Germinal center (tissue), 1 donor: Measurements from ENCODE around the gene RRBP1.
"Not testable (repeated sequence)": the region's sequence is repeated elsewhere in the genome, so short reads cannot be mapped to it uniquely, and the experiment has no call there.

Source experiments
- DNase-seq: peaks from one replicate; pipeline ENCODE4 v3.0.0; 2012; ENCODE audit warnings: mixed read lengths, low spot score

Gene RRBP1

DNA sequence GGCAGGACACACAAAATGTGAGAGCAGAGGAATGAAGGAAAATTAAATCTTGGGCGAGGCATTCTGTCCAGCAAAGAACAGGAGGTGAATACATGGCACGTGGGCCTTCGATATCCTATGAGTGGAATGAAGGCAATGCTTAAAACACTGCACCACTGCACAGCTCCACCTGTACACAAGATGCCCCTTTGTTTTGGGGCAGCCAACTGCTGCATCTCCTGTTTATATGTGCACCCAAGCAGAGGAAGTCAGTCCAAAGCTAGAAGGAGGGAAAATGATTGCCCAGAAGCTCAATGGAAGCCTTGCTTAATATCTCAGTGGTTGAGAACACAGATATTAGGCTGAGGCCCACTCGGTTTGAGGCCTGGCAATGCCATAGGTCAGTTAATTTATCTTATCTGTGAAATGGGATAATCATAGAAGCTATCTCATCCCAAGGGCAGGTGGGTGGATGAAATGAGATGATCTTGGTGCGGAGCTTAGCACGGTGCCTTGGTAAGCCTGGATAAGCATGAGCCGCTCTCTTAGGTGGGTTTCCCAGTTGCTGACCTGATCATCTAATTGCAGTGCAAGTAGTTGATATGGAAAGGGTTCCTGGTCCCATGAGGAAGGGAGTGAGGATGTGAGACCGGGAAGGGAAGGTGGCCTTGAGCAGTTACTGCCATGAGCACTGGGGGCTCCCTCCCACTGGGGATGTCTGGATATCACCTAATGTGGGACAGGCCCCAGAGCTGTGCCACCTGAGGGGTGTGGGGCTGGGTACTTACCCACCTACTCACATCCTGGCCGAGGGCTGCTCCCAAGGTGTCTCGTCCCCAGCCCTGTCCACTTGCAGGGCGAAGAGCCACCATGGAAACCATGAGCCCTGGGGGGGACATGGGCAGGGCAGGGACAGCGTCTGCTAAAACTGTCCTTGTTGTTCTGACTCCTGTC is 27.6 kb upstream of the RRBP1 start:
- DNase-seq: no peak

DNA sequence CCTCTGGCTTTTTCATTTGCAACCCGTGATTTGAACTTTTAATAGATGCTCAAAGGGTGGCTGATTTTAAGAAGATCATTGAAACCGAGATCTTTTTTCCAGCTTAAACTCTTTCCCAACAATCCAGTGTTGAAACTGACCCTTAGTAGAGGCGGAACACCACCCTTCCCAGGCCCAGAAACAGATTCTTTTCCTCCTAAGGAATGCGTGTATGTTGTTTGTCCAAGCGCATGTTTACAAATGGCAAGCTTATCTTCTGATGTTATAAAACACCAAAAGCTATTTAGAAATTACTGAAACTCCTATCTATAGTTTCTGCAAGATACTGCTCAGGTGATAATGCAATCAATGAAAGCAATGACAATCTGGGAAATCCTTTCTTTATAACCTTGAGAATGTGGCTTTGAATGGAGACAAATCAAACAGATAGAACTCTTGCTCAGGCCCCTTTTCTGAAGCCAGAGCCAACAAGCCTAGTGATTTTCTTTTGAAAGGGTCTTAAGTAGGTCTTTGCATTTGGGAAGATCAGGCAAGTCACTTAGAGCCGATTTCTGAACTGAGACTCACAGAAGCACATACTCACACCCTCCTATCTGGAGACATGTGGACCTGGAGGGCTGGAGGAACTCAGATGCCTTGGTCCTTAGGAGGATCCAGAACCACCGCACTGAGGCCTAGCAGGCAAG is 26.8 kb upstream of the RRBP1 start:
- DNase-seq: no peak

- not testable (repeated sequence) for DNase-seq
Measured at GRCh38 chr20:17707951-17708350, 25.9 kb upstream of the RRBP1 start.

- no peak for DNase-seq
Measured at GRCh38 chr20:17706632-17707031, 24.6 kb upstream of the RRBP1 start.

- no peak for DNase-seq
Measured at GRCh38 chr20:17705916-17706315, 23.9 kb upstream of the RRBP1 start.

DNA sequence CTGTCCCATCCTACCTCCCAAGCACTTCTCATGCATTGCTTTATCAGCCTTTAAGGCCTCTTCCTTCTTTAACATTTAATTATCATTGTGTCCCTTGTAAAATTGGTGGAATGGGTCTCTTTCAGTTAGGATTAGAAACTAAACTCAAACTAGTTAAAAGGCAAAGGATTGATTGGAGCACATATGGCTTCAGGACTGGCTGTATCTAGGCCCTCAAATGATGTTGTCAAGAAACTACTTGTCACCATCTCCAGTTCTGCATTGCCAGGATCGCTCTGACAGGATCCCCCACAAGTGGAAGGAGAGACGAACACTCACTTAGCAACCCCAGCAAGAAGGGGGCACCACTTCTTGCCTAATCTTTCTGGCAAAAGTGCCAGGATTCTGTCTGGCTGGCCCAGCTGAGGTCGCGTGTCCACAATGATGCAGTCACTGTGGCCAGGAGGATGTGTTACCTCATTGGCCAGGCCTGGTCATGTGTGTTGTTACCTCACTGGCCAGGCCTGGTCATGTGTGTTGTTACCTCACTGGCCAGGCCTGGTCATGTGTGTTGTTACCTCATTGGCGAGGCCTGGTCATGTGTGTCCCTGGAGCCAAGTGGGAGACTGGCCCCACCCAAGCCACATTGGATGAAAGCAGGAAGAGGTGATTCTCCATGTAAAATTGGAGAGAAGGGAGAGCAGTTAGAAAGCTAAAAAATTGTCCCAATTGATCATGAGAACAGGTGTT is 22.7 kb upstream of the RRBP1 start:
- no peak for DNase-seq

GRCh38 chr20:17701826-17702225 is 19.8 kb upstream of the RRBP1 start:
- DNase-seq: no peak

DNA sequence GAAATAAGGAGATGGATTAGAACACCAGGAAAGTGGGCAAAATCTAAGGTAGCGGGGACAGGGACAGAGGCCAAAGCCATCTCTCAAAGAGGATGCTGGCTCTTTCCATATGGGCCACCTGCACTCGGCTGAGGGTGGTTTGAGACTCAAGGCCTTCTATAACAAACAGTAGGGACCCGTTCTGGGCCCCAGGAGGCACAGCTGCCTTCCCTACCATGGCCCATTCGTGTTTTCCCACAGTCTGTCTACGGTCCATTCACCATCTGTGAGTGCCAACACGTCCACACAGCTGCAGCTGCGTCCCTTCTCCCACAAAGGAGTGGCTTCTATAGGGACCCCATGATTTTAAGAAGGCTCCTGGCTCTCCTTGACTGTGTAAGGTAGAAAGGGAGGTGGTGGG is 18.6 kb upstream of the RRBP1 start:
- DNase-seq: no peak

DNA sequence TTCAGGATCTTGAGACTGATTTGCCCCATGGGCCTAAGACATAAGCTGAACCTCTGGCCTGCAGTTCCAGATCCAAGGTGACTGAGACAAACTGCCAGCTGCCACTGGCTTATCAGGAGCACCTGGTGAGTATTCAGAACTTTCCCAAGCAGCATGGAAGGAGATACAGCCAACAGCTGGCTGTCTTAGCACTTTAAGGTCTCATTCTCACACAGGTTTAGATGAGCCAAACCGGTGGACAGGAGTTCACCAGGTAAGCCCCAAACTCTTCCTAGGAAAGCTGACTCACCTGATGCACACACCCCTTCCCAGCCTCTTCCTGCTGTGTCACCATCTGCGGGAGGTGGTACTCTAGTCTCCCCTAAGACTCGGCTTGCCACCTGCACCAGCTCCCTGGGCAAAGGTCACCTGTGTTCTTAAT is 17.9 kb upstream of the RRBP1 start, which contains the start of gene BANF2:
Gene BANF2 (plus strand): TSS at position 36 of the 421 bp plus-strand sequence. CDS start 25,060 bp downstream, outside the sequence.
- DNase-seq: no peak

DNA sequence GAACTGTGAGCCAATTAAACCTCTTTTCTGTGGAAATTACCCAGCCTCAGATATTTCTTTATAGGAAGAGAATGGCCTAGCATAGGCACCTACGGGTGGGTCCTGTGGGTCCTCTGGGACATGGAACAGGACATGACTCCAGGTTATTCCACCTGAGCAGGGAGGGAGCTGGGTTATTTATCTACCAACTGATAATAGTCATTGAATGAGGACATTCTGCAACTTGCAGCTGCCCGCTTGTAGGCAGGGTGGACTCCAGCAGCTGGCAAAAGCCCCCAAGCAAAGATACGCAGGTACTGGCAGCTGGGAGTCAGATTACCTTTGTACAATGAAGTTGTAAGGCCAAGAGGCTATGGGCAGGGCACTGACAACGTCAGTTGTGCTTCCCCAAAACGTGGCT is 16.3 kb upstream of the RRBP1 start:
- no peak for DNase-seq

GRCh38 chr20:17697171-17697570 is 15.1 kb upstream of the RRBP1 start:
- no peak for DNase-seq

DNA sequence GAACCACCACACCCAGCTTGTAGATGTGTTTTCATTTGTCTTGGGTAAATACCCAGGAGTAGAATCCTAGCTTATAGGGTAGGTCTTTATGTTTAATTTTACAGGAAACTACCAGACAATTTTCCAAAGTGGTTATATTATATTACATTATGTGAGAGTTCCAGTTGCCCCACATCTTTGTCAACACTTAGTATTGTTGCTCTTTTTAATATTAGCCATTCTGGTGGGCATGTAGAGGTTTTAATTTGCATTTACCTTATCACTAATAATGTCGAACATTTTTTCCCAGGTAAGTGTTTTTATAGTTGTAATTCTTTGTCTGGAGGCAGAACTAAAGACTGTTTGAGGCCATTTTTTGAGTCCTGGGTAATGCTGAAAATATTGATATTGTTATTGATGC is 14.2 kb upstream of the RRBP1 start:
- DNase-seq: no peak

DNA sequence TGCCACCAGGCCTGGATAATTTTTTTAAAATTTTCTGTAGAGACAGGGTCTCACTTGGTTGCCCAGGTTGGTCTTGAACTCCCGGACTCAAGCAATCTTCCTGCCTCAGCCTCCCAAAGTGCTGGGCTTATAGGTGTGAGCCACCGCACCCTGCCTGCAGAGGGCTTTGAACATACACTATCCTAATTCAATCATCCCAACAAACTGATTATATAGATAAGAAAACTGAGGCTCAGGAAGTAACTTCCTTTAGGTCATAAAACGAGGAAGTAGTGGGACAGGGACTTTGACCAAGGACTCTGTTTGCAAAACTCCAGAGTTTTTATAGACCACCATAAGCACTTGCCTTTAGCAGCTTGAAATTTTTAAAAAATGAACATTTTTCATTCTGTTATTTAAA is 12.7 kb upstream of the RRBP1 start:
- DNase-seq: no peak

DNA sequence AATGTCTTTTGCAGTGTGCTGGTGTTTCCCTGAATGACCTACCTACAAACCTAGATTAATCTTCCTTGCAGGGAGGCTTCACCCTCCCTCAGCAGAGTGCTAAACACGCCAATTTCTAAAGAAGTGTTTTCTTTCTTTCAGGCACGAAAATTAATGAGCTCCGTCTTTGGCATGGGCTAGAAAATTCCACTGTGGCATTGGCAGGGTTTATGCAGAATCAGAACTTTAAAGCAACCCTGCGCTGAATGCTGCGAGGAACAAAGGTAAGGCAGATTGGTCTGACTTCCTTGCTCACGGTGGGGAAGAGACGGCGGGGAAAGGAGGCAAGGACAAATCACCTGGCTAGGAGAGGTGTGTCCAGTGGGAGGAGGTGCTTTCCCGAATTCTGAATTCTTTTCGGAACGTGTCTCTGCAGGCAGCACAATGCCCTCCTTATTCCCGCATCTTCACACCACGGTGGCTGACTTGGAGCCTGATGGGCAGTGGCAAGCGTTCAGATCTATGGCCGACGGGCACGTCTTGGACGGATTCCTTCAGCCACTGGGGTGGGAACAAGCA is 11.5 kb upstream of the RRBP1 start:
- DNase-seq: no peak

DNA sequence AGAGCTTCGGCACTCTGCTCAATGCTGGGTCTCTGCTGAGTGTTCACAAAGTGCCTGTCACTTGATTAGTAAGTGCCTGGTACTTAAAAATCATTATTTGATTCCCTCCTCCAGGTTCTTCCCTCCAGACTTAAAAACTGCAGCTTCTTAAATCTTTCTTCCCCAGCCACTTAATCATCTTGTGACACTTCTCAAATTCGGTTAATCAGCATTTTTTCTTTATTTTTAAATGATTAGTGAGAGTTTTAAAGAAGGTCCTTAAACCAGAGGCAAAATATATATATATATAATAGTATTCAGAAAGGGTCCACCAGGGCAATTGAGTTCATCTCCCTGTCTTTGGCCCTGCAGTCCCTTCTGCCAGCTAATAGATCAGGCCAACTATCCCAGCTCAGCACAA is 9.7 kb upstream of the RRBP1 start:
- DNase-seq: no peak

GRCh38 chr20:17690144-17690543 is 8.1 kb upstream of the RRBP1 start:
- no peak for DNase-seq

GRCh38 chr20:17688965-17689364 is 6.9 kb upstream of the RRBP1 start:
- DNase-seq: no peak

DNA sequence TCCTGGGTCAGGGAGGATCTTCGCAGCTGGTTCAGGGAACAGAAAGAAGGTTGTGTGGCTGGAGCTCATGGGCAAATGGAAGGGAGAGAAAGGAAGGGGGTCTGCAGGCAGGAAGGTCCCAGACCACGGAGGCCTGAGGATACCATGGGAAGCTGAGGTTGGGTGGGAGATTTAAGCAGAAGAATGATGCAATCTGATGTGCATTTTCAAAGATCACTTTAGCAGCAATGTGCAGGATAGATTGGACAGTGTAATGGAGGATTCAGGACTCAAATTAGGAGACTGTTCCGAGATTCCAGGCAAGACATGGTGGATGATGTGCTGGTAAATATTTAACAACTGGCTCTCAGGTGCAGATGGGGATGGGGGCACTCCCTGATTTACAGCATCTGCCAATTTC is 5.8 kb upstream of the RRBP1 start:
- DNase-seq: no peak

- no peak for DNase-seq
Measured at GRCh38 chr20:17685168-17685567, 3.1 kb upstream of the RRBP1 start.

DNA sequence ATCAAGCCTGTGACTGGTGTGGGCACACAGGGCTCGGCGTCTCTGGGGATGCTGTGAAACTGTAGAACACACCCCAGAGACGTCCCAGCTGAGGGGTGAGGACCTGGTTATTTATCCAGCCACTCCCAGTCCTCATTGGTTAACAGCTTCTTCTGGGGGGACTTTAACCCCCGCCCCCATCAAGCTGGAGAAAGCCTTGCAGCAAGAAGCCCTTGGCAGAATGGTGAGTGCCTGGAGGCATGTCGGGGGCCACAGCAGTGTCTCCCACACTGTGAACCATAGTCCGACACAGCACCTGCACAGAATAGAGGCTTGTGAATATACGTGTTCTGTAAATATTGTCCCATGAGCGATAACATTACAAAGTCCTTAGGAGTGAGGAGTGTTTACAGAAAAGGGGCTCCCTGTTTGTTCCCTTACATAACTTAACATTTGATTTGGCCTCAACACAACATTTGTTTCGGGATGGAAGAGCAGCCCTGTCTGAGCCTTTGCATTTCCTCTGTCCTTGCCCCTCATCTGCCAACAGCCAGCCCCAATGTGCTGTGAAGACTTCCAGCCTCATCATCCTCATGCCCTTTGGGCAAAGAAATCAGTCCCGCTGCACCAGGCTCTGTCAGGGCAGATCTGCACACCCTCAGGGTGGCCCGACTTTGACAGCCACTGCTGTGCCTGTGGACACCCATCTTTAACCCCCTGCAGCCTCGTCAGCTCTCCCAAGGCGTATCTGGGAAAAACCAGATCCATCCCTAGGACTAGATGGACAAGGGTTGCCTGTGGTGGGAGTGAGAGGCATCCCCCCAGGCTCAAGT is 2.2 kb upstream of the RRBP1 start:
- no peak for DNase-seq
